Measurements from ENCODE around the gene CYSTM1. TPM values are rescaled to one million over a fixed set of nuclear protein-coding genes. Genes with fewer than 3 reads are reported as not detected.
A peak's percentile ranks its signal among the peaks of the same experiment; 100 is the strongest.

The CYSTM1 gene, protein sequence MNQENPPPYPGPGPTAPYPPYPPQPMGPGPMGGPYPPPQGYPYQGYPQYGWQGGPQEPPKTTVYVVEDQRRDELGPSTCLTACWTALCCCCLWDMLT
- total RNA-seq: 8.7 and 8.8 TPM in 2 replicates

DNA sequence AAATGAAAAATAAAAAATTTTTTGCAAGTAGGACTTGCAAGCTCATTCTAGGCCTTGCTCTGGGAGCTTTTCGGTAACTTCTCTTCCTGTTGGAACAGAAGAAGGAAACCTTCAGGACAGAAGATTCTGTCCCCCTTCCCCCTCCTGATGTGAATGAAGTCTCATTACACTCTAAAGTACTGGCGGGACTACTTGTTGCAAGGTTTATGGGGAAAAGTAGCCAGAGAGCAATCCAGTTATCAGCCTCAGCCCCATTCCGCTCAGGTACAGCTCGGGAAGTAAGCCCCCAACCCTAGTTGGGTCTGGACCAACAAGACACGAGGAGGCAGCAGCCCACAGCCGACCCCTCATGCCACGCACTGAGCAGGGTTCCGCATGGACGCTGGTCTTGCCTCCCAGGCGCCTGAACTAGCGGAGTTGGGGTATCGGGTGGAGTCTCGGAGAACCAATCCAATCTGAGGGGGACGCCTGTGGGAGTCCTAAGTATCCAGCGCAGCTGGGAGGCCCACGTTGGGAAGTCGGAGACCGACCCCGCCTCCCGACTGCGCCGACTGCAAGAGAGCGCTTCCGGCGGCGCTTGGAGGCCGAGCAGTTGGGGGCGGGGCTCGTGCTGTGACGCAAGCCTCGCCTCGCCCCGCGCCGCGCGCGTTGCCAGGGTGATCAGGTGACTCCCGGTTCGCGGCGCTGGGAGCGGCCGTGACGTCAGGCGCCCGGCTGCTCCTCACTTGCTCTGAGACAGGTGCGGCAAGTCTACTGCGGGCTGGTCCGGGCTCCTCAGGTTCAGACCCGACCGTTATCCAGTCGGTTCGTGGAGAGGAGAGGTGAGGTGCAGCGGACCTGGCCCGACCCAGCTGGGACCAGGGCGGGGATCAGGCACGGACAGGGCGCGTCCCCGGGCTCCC lies at the start of gene CYSTM1:
Gene CYSTM1, plus strand, starts transcription at position 724 of the 902 bp plus-strand sequence. CDS start 19,278 bp downstream, outside the sequence.
- peak; percentile 96 for DNase-seq

DNA sequence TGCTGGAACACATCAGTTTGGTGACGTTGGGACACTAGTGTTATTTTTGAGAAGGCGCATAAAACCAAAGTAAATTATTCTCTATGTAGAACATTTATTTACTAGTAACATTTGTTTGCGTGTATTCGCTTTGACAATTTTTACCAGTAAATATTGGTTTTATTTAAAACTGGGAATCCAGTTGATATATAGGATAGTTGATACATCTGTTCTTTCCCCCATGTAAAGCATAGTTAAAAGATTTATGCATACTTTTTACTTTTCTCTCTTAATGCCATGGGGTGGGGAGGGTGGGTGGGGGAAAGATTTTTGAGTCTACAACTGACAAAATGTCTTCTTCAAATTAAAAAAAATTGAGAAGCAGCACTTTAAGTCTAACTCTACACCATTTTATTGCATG lies 49.4 kb upstream of the CYSTM1 start, which contains the start of gene IGIP:
Gene IGIP, plus strand, starts transcription at position 301 of the 400 bp plus-strand sequence. CDS start 2,540 bp downstream, outside the sequence.
- DNase-seq: no peak

DNA sequence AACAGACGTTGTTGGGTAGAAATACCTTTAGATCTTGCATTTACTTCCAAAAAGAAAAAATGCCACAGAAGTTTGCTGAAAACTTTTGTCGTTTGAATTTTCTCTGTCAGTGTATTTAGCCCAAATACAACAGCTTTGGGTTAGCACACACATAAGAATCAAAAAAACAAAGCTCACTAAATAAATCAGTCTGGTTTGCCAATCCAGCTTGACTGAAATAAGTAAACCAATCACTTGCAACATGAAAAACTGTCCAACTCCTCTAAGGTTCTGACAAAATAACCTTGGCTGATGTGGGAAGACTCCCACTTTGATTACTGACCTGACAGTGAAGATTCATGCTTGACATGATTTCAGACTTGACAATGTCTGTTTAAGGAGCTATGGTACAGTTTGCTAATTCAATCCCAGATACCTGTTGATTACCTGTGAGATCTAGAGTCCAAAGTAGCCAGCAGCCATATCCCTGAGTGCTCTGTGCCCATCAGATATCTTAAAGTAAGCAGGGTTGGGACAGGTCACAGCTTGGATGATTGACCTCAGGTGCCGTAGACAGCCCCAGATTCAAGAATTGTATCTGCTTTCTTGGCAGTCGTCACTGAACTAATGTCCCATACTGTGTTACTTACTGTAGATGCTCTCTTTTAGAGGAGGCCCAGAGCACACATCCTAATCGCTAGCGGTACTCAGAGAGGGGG lies 48.5 kb upstream of the CYSTM1 start:
- DNase-seq: no peak

DNA sequence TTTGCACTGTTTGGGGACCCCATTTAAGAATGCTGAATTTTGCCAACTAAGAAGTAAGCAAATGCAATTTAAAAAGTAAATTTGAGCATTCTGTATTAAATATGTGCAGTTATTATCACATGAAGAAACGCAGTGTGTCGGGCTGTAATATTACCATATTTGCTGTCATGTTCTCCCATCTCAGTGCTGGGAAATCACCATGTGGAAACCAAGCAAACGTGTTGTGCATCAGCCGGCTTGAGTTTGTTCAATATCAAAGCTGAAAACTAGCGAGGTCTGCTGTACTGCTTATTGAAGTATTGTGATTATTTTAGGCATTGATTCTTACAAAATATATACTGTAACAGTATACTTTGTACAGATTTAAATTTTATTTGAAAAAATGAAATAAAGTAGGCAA lies 46.6 kb upstream of the CYSTM1 start:
- no peak for DNase-seq

DNA sequence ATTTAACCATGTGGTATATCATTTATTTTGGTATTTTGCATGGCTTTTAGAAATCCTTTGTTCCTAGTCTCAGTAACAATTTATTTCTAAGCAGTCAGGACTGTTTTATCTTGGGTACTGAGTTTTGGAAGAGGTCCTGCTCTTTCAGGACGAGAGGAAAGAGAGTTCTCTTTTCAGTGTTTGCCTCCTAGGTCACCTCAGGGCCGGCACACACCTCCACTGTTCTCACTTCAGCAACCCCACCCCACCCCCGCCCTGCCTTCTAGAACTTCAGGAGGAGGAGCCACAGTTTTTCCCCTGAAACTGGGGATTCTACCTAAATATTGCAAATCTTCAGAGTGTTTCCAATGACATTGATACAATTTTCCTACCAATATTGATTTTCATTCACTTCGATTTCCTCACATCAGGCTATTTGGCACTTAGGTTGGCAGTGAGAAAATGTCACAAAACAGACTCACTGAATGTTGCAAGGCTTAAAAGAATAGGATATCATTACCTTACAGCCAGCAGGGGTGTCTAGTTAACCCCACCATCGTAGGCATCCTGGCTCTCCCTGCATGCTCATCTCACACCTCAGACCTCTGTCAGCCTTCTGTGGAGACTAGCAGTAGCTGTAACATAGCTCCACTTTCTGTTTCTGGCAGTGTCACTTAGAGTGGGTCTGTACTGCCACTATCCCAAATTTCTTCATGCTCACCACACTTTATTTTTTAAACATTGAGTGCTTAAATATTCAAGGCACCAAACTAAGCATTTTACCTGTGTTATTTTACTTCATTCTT lies 43.8 kb upstream of the CYSTM1 start:
- no peak for DNase-seq

DNA sequence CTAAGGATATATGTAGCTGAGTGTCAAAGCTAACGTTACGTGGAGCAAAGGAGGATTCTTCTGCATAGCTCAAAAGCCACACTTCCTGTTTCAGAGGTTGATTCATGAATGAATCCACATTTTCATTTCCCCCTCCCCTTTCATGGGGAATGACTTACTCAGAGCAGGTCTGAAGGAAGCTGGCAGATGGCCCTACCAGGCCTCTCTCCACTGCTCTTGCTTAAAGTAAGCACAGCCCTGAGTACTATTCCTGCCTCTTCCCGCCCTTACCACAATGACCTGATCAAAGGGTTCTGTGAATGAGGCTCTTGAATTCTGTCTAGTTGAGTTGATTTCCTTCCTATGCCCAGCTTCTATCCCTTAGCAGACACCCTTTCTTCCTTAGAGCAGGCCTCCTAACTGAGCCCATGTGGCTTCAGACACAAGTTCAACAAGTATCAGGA lies 43.0 kb upstream of the CYSTM1 start:
- DNase-seq: peak; percentile 79

DNA sequence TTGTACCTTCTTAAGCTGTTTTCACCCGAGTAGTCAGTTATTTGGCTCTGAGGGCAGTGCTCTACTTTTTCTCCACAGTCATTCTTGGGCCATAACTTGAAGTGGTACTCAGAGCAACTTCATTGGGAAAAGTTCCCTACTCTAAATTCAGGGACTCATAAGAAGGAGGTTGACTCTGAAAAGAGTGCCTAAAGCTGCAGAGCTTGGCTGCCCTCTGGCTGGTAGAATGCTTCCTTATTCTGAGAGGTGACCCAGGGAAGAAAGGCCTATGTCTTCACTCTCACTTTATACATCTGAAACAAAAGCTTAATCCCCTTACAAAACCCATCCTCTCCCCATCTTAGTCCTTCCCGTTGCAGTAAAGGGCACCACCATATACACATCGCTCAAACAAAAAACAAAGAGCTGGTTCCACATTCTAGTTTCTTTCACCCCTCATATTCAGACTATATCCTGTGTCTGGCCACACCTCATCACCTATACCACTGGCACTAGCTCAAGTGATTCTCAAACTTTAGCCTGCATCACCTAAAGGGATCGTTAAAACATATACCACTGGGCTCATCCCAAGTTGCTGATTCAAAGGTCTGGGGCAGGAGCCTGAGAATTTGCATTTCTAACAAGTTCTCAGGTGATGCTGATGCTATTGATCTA lies 41.3 kb upstream of the CYSTM1 start:
- DNase-seq: no peak

DNA sequence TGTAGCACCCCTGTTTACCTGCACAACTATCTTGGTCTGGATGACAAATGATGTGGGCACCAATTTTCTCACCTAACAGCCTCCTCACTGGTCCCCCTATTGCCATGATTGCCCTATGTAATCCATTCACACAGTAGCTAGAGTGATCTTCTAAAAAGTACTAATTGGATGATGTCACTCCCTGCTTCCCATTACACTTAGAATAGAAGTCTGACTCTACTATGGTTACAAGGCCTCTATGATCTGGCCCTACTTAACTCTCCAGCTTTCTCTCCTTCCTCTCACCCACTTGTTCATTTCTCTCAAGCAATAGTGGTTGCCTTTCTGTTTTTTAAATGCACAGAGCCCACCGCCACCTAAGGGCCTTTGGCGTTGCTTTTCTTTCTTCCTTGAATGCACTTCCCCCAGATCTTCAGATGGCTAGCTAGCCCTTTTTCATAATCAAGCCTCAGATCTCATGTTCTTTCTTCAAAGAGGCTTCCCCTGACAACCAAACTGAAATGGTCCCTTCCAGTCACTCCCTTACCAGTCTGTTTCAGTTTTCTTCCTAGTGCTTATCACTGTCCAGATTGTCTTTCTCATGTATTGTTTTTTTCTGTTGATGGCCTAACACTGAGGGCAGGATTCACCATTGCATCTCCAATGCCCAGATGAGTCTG lies 40.6 kb upstream of the CYSTM1 start:
- DNase-seq: no peak

DNA sequence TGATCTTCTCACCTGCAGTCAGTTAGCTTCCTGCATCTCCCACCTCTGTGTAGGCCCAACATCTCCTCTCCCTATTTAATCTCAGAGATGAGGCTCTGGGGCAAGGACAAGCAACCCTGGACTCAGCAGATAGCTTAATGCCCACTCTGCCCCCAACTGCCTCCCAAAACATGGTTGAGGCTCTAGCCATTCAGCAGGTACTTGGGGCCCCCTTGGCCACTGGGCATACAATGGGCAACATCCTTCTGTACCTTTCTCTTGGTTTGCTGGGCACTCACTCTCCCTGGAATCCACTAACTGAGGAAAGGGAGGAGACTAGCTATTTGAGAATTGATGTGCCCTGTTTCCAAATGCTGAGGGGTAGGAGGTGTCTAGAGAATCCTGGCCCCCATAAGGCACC lies 39.9 kb upstream of the CYSTM1 start:
- no peak for DNase-seq

DNA sequence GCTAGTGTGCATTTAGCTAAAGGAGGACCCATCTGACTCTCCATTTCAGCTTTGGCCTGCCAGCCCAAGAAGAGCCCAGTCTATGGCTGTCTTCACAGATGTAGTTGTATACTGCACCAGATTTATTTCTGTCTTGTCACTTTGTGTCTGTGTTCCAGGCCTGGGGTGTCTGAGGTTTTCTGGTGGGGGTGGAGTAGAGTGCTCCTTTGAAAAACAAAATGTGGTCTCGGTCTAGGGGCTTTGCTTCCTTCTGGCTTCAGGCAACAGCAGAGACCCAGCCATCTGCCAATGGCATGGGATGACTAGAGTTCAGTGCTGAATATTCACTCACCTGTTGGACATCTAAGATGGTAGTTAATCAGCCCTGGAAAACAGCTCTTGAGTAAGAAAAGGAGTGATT lies 38.4 kb upstream of the CYSTM1 start:
- no peak for DNase-seq

DNA sequence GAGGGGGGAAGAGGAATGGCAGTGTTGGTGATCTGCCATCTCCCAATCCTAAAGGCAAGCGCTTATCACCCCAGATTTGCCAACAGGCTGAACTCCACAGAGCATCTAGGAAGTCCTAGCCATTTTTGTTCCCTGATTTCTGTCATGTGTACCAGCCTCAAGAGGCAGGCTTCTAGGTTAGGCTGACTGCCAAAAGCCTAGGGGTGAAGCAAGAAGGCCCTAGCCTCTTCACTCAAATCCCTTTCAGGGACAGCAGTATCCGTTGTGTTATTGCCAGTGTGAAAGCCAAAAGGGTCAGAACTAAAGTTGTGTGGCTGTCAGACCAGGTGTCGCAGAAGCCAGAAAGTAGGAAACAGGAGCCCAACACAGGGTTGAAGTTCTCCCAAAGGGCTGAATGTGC lies 34.6 kb upstream of the CYSTM1 start:
- DNase-seq: no peak

DNA sequence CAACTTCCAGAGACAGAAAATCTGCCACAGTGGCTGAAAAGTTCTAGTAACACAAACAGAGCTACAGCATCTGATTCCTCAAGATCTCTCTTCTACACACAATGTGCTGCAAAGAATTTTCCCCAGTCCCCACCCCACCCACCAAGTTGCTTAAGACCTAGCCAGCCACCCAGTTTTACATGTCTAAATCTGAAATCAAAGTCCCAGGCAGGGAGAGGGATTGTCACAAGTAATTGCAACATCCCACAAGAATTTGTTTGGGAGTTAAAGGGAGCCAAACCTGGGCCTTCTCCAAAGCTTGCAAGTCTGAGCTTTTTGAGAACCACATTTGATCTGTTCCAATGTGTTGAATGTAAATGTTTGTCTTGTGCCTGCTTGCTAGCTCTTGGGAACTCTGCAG lies 33.7 kb upstream of the CYSTM1 start:
- no peak for DNase-seq

DNA sequence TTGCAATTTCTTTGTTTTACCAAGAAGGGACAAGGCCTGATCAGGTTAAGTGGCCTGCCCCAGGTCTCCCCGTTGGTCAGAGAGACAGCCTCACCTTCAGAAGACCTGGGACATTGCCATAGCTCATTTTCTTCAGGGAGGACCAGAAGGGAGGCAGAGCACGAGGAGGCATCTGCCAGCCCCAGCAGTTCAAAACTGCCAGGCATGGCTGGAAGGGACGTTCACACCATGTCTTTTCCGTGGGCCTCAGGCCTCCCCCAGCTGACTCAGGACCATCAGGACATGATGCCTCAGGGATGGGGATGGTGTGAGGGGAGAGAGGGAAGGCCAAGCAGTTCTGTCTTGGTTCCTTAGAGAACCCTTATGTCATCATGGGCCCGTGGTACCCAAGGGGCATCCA lies 32.7 kb upstream of the CYSTM1 start:
- no peak for DNase-seq

DNA sequence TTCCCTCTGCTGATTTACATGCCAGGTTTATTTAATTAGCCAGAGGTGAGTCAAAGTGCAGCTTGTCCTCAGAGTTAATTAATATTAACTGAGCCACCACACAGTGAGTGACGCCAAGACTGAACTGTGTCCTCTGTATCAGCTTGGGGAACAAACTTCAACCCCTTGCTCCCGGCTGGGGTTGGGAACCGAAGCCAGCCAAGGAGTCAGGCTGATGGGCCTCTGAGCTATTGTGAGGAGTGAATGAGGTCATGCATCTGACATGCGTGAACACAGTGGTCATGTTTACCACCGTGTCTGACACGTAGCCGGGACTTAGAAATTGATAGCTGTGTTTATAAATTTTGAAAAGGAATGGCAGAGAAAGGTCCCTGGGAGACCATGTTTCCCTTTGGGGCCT lies 32.1 kb upstream of the CYSTM1 start:
- no peak for DNase-seq

DNA sequence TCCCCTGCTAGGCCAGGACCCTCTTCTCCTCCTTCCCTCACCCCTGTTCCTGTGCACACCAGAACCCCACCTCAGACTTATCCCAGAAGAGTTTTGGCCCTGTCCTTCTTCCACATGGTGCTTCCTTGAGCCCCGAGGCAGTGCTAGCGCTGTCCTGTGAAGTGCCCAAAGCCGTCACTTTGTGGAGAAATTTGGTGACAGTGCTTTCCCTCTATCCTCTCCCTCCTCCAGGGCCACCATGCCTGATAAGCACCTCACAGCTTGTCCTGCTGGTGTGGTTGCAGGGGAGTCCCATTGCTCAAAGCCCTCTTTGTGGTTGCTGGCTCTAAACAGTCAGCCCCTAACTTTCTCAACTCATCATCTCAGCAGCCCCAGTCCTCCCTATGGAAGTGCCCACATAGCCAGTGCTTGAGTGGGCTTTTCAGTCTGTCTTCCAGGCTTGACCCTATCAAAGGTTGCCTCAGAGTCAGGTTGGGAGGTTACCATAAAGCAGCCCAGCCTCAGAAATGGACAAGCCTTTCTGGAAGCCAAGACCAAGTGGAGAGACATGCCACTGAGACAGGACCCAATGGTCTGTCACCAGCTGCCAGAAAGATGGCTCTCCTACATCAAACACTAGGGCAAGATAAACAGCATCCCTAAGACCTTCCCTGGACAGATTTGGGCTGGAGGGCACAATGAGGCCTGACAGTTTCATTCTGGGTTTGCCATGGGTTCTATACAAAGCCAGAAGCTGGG lies 31.3 kb upstream of the CYSTM1 start:
- DNase-seq: no peak

DNA sequence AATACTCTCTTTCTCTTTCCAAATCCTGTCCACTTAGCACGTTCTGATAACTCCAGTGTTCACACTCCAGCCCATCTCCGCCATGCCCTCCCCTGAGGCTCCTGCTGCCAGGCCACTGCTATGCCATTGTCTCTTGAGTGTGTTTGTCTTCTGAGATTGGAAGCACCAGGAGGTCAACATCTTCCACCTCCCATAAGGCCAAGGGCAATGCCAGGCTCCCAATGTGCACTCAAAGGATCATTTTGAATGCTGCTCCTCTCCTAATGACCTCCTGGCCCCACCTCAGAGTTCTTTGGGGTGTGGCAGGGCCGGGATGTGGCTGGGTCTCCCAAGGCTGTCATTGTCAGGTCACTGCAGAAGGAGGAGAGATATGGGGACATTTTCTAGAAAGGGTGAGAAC lies 29.7 kb upstream of the CYSTM1 start:
- no peak for DNase-seq

DNA sequence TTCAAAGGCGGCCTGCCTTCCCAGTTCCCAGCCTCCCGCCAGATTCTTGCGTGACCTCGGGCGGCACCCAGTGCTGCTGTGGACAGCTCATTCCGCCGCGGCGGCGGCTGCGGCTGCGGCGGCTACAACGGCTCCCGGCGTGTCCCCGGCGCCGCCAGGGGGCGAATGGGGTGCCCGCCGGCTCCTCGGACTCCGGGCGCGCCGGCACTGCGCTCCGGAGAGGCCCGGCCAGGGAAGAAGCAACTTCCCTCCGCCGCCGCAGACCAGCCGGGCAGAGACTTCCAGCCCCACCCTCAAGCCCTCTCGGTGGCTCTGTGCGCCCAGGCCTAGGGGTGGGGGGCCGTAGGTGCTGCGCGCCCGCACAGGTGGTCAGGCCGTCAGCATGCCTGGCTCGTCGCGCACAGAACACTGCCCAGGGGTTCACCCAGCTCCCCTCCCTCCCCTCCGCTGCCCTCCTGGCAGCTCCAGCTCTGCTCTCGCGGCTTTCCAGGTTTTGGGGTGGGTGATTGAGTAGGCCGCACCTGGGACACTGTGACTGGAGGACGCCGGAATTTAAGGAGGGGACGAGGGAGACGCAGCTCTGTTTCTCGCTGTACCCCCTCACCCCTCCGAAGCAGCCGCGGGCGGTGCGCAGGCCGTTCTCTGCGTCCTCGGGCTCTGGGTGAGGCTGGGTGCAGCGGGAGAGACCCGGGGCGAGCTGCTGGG lies 29.0 kb upstream of the CYSTM1 start:
- DNase-seq: peak; percentile 77

DNA sequence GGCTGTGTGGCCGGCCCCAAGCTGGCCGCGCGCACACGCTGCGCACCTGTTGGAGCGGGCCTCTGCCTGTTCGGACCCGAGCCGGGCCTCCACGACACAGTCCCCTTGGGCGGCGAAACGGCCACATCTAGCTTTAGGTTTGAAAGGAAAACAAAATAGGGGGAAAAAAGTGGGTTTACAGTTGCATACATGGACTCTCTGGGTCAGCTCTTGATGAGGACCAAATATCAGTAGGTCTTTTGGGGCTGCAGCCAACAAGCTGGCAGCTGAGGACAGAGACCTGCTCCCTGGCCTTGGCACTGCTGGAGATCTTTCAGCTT lies 28.5 kb upstream of the CYSTM1 start:
- DNase-seq: no peak

DNA sequence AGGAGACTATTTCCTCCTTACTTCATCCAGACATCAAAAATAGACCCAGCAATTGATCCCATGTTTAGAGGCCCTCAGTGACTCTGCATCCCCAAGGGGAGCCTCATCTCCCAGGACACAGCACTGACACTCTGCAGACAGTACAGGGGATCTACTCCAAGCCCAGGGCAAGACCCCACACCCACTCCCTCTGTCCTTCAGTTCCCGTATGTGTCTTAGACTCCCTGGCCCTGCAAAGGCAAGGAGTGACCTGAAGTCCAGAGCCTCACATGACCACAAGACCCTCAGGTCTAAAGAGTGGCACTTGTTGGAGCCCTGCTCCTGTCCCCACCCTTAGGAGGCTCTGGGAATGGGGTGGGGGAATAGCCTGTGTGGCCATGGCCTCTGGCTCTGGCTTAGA lies 27.5 kb upstream of the CYSTM1 start:
- DNase-seq: no peak

DNA sequence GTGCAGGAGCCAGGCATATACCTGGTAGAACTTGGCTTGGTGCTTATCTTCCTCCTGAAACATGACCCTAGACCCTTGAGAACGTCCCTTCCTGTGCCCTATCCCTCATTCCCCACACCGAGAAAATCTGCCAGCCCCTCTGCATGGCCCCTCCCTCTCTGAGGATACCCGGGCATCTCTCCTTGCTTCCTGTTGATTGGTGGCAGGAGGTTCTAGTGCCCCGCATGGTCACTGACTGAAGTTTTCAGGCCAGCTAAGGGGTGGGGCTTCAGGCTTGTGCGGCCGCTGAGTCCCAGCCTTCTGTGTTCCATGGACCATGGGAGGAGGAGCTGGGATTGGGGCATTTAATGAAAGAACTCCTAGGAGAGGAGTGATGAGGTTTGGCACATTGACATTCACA lies 26.5 kb upstream of the CYSTM1 start:
- peak; percentile 26 for DNase-seq
